Astrocyte (in vitro differentiated cells and primary cell): ENCODE measurements around the gene CACNG7. TPM values are rescaled to one million over a fixed set of nuclear protein-coding genes. Genes with fewer than 3 reads are reported as not detected.

Experiments
- DNase-seq: peaks from one replicate; pipeline ENCODE4 v3.0.0-alpha.2; 2010; ENCODE audit warnings: low read depth
- FAIRE-seq: peaks from 2 replicates; lab custom pipeline; 2011; peaks lifted over from hg19 to GRCh38; lab: Jason Lieb, UNC
- H2AFZ ChIP-seq: 2 replicates; pipeline ENCODE4 v1.6.0; 2012; ENCODE audit warnings: low read depth, low read length, inconsistent platforms
- H3K27ac ChIP-seq: 2 replicates; pipeline ENCODE4 v1.5.1; 2011; ENCODE audit warnings: low read depth, low read length, inconsistent platforms
- H3K27me3 ChIP-seq: 2 replicates; pipeline ENCODE4 v1.6.0; 2011; ENCODE audit warnings: low read length, inconsistent platforms; ENCODE audit not compliant: insufficient read depth
- H3K36me3 ChIP-seq: 2 replicates; pipeline ENCODE4 v1.5.1; 2011; ENCODE audit warnings: low read length, inconsistent platforms; ENCODE audit not compliant: insufficient read depth
- H3K4me1 ChIP-seq: 2 replicates; pipeline ENCODE4 v1.5.1; 2011; ENCODE audit warnings: low read length, inconsistent platforms; ENCODE audit not compliant: insufficient read depth
- H3K4me2 ChIP-seq: 2 replicates; pipeline ENCODE4 v1.6.0; 2012; ENCODE audit warnings: low read length, inconsistent platforms
- H3K4me3 ChIP-seq: 2 replicates; pipeline ENCODE4 v1.5.1; 2011; ENCODE audit warnings: low read depth, mild to moderate bottlenecking, low read length, inconsistent platforms; ENCODE audit not compliant: insufficient read depth
- H3K79me2 ChIP-seq: 2 replicates; pipeline ENCODE4 v1.6.0; 2012; ENCODE audit warnings: mild to moderate bottlenecking, low read length, inconsistent platforms; ENCODE audit not compliant: insufficient read depth
- H3K9ac ChIP-seq: 2 replicates; pipeline ENCODE4 v1.6.0; 2012; ENCODE audit warnings: mild to moderate bottlenecking, low read length, inconsistent platforms
- H3K9me3 ChIP-seq: 2 replicates; pipeline ENCODE4 v1.5.1; 2012; ENCODE audit warnings: low read depth, mild to moderate bottlenecking, low read length, inconsistent platforms; ENCODE audit not compliant: insufficient read depth
- H4K20me1 ChIP-seq: 2 replicates; pipeline ENCODE4 v1.6.0; 2012; ENCODE audit warnings: low read length, inconsistent platforms; ENCODE audit not compliant: insufficient read depth
- H3K27ac Mint-ChIP-seq: one replicate; pipeline ENCODE4 v1.8.0; 2021; ENCODE audit warnings: mild to moderate bottlenecking, mixed read lengths; ENCODE audit not compliant: unreplicated experiment
- H3K27me3 Mint-ChIP-seq: one replicate; pipeline ENCODE4 v1.8.0; 2021; ENCODE audit warnings: low read depth, mixed read lengths; ENCODE audit not compliant: unreplicated experiment
- H3K36me3 Mint-ChIP-seq: one replicate; pipeline ENCODE4 v1.8.0; 2021; ENCODE audit warnings: low read depth, mixed read lengths; ENCODE audit not compliant: unreplicated experiment
- H3K4me1 Mint-ChIP-seq: one replicate; pipeline ENCODE4 v1.8.0; 2021; ENCODE audit warnings: low read depth, mixed read lengths; ENCODE audit not compliant: unreplicated experiment
- H3K4me3 Mint-ChIP-seq: one replicate; pipeline ENCODE4 v1.8.0; 2021; ENCODE audit warnings: mild to moderate bottlenecking, moderate library complexity, mixed read lengths; ENCODE audit not compliant: unreplicated experiment
- H3K9me3 Mint-ChIP-seq: one replicate; pipeline ENCODE4 v1.8.0; 2021; ENCODE audit warnings: mild to moderate bottlenecking, mixed read lengths; ENCODE audit not compliant: unreplicated experiment
- EZH2 ChIP-seq: IDR thresholded peaks from 2 replicates; pipeline ENCODE4 v1.6.1; 2012; ENCODE audit warnings: mild to moderate bottlenecking, low read length, inconsistent platforms; ENCODE audit not compliant: insufficient read depth
- total RNA-seq: library from RNA; stranded (reverse); gene quantifications from 2 replicates; pipeline ENCODE4 v1.2.1, GENCODE V29; 2021
- TF ChIP-seq, protein P1 (sequence below): IDR thresholded peaks from 2 replicates; pipeline ENCODE4 v1.5.1; 2011; ENCODE audit warnings: low read depth, mild to moderate bottlenecking, inconsistent platforms, low read length, moderate library complexity; ENCODE audit not compliant: insufficient read depth

CACNG7 gene
- total RNA-seq, 1 donor from 2014 or later = 3.5 TPM

DNA sequence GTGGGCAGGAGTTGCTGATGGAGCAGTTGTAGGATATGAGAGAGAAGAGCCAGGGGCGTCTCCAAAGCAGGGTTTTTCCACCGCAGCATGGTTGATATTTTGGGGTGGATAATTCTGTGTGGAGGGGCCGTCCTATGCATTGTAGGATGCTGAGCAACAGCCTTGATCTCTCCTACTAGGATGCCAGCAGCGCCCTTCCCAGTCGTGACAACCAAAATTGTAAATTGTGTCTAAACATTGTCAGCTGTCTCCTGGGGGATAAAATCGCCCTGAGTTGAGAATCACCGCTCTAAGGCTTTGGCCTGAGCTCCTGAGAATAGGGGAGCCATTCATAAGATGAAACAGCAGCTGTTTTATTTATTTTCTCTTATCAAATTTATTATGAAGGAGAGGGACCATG is 57.9 kb downstream of the CACNG7 start:
- Histone ChIP-seq H3K4me1 (no peaks in the 10 kb centered on the region), H3K9ac (no peak overlapping the region), H3K79me2 (no peaks in the 10 kb centered on the region), H3K36me3 (no peaks in the 10 kb centered on the region), H4K20me1 (no peaks in the 10 kb centered on the region), H3K27ac (no peak overlapping the region), H3K27me3 (peaks cover 2% of the 10 kb centered on the region), H3K4me3 (no peak overlapping the region), H3K4me2 (no peak overlapping the region), H2AFZ (no peak overlapping the region), H3K9me3 (no peaks in the 10 kb centered on the region)
- no peak for DNase-seq
- H3K27me3 Mint-ChIP-seq = peaks cover 5% of the 10 kb centered on the region
- peaks cover 14% of the 10 kb centered on the region for H3K36me3 Mint-ChIP-seq
- no peak overlapping the region for H3K27ac Mint-ChIP-seq
- H3K9me3 Mint-ChIP-seq = no peaks in the 10 kb centered on the region
- FAIRE-seq = no peak
- no peak overlapping the region for H3K4me3 Mint-ChIP-seq
- peaks cover 3% of the 10 kb centered on the region for H3K4me1 Mint-ChIP-seq
- TF ChIP-seq, protein P1, sequence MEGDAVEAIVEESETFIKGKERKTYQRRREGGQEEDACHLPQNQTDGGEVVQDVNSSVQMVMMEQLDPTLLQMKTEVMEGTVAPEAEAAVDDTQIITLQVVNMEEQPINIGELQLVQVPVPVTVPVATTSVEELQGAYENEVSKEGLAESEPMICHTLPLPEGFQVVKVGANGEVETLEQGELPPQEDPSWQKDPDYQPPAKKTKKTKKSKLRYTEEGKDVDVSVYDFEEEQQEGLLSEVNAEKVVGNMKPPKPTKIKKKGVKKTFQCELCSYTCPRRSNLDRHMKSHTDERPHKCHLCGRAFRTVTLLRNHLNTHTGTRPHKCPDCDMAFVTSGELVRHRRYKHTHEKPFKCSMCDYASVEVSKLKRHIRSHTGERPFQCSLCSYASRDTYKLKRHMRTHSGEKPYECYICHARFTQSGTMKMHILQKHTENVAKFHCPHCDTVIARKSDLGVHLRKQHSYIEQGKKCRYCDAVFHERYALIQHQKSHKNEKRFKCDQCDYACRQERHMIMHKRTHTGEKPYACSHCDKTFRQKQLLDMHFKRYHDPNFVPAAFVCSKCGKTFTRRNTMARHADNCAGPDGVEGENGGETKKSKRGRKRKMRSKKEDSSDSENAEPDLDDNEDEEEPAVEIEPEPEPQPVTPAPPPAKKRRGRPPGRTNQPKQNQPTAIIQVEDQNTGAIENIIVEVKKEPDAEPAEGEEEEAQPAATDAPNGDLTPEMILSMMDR = no peak
- TF ChIP-seq EZH2 = no peak

DNA sequence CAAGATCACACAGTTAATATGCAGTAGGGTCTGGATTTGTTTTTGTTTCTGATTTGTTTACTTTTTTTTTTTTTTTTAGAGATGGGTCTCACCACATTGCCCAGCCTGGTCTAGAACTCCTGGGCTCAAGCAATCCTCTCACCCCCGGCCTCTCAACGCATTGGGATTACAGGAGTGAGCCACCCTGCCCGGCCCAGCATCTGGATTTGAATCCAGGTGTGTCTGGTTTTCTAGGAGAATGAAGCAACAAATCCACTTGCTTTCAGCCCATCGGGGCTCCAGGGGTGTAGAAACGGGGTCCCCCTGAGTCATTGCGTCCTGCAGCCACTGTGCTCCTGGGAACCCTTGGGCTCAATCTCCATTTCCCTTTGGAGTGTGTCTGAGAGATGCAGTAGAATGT is 60.3 kb downstream of the CACNG7 start:
- Histone ChIP-seq H3K9me3 (no peaks in the 10 kb centered on the region), H3K79me2 (no peaks in the 10 kb centered on the region), H3K27me3 (no peaks in the 10 kb centered on the region), H3K4me3 (no peak overlapping the region), H3K4me2 (no peak overlapping the region), H3K36me3 (no peaks in the 10 kb centered on the region), H4K20me1 (no peaks in the 10 kb centered on the region), H3K4me1 (no peaks in the 10 kb centered on the region), H3K27ac (no peak overlapping the region), H2AFZ (no peak overlapping the region), H3K9ac (no peak overlapping the region)
- peaks cover 1% of the 10 kb centered on the region for H3K4me1 Mint-ChIP-seq
- H3K36me3 Mint-ChIP-seq = peaks cover 12% of the 10 kb centered on the region
- no peaks in the 10 kb centered on the region for H3K9me3 Mint-ChIP-seq
- FAIRE-seq = no peak
- no peak for DNase-seq
- no peak overlapping the region for H3K4me3 Mint-ChIP-seq
- H3K27me3 Mint-ChIP-seq = peaks cover 5% of the 10 kb centered on the region
- TF ChIP-seq, protein P1 = no peak
- TF ChIP-seq EZH2 = no peak
- no peak overlapping the region for H3K27ac Mint-ChIP-seq

DNA sequence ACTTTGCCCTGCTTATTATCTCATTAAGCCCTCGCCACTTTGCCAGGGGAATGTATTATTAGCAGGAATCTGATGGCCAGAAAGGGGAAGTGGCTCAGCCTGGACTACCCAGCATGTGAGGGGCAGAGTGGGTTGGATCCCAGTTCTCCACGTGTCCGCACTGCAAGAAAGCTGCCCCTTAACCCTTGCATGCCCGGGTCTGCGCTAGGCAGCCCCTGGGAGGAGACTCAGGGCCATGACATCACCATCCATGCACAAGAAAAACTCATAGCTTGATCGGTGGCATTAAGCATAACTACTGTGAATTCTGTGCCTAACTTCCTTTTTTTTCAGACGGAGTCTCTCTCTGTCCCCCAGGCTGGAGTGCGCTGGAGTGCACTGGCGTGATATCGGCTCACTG is 62.6 kb downstream of the CACNG7 start:
- Mint-ChIP-seq H3K4me1 (no peaks in the 10 kb centered on the region), H3K9me3 (no peaks in the 10 kb centered on the region), H3K36me3 (peaks cover 3% of the 10 kb centered on the region), H3K4me3 (no peak overlapping the region), H3K27me3 (peaks cover 1% of the 10 kb centered on the region), H3K27ac (no peak overlapping the region)
- Histone ChIP-seq H3K4me3 (no peak overlapping the region), H3K27ac (no peak overlapping the region), H2AFZ (no peak overlapping the region), H3K36me3 (no peaks in the 10 kb centered on the region), H3K4me1 (no peaks in the 10 kb centered on the region), H3K9ac (no peak overlapping the region), H4K20me1 (no peaks in the 10 kb centered on the region), H3K79me2 (no peaks in the 10 kb centered on the region), H3K4me2 (no peak overlapping the region), H3K9me3 (no peaks in the 10 kb centered on the region), H3K27me3 (no peaks in the 10 kb centered on the region)
- no peak for FAIRE-seq
- TF ChIP-seq, protein P1 = no peak
- no peak for TF ChIP-seq EZH2
- no peak for DNase-seq
